Measurements from ENCODE around the gene TMPRSS13. TPM values are rescaled to one million over a fixed set of nuclear protein-coding genes. Genes with fewer than 3 reads are reported as not detected.

The TMPRSS13 gene
- total RNA-seq = under 1 TPM in 1 of 2 donors, not detected in 1; under 0.01 TPM

DNA sequence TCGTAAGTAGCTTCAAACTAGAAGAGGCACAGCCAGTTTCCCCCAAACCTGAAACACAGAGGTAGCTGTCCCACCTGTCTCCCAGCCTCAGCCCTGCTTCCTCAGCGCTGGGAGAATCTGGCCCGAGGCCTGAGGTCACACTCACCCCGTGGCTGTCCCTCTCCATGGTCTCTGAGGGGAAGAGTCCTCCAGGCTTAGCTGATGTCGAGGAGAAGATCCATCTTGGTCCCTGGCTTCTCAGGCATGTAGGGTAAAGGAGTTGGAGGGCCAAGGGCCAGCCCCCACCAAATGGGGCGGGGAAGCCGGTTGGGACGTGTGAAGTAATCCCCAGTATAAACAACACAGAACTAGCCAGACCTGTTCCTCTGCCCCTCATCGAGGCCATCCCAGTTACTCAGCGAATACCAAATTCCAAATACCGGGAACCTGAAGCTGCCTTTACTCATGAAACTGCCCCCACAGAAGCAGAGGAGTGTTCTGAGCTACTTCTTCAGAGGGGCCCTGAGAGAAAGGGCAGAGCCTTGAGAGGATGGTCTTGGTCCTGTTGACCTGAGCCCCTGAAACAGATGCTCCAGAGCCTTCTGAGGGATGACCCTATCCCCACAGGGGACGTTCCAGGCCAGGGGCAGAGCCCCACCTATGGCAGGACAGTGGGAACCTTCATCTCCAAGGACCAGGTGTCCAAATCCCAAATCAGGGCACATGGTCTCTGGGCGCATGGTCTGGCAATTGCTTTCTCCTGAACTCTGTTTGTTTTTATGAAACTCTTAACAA lies at the start of gene TMPRSS13:
Gene TMPRSS13 (minus strand): TSS at position 261 of the 774 bp plus-strand sequence. CDS start 95 bp downstream, at position 166.

DNA sequence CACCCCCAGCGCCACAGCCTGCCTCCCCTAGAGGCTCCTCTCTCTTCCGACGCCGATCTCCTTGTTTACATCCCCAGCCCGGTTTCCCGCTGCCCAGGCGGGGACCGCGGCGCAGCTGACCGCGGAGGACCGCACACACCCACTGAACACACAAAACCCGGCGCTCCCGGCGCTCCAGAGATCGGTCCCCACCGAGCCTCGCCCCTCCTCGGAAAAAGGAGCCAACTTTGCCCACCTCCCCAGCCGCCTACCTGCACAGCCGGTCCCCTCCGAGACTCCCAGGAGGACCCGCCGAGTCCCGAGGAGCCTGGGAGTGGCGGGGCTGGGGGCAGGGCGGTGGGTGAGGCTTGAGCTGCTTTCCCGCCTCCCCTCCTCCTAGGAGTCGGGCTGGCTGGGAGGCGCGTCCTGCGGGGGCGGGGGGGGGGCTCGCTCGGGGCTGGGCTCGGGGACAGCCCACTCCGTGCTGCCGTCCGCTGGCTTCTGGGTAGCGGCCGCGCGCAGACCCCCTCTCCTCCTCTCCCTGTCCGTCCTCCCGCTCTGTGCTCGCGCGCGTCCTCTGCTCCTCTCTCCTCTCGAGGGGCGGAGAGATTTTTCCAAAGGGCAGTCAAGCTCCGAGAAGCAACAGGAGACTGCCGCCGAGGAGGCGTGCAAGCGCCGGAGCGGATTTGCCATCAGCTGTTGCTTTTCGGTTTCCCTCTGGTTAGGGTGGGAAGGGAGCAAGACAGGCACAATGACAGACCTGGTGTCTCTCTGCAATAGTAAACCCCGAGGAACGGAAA lies 52.7 kb downstream of the TMPRSS13 start, which contains the start of gene FXYD6:
Gene FXYD6 (minus strand): TSS at position 318 of the 779 bp plus-strand sequence. CDS start 33,882 bp downstream, outside the sequence.

Other genes with a start within 250 kb of the TMPRSS13 start
- not detected for gene DSCAML1, start 132.2 kb downstream of the TMPRSS13 start, total RNA-seq
- gene FXYD2, start 104.7 kb downstream of the TMPRSS13 start, total RNA-seq = not detected
- gene FXYD6, start 52.7 kb downstream of the TMPRSS13 start, total RNA-seq = 1 to 10 TPM; 1.3 to 2.8 TPM
- under 1 TPM in 1 of 2 donors, not detected in 1; 0.34 TPM for gene IL10RA, start 57.0 kb upstream of the TMPRSS13 start, total RNA-seq
- gene TMPRSS4, start 147.7 kb upstream of the TMPRSS13 start, total RNA-seq = not detected
- gene SMIM35, start 157.6 kb upstream of the TMPRSS13 start, total RNA-seq = not detected
- not detected for gene SCN4B, start 223.4 kb upstream of the TMPRSS13 start, total RNA-seq
- not detected for gene SCN2B, start 247.2 kb upstream of the TMPRSS13 start, total RNA-seq

All from melanocyte of skin (primary cell).